ENCODE results near the gene RAPGEF3.

The RAPGEF3 gene

GRCh38 chr12:47709237-47709636 is 49.4 kb downstream of the RAPGEF3 start:
- H3K4me3 ChIP-seq (ENCODE audit: low read depth, low read length), result no peak overlapping the region
- DNase-seq (ENCODE audit: low read depth), result no peak
- TF ChIP-seq, protein P1, sequence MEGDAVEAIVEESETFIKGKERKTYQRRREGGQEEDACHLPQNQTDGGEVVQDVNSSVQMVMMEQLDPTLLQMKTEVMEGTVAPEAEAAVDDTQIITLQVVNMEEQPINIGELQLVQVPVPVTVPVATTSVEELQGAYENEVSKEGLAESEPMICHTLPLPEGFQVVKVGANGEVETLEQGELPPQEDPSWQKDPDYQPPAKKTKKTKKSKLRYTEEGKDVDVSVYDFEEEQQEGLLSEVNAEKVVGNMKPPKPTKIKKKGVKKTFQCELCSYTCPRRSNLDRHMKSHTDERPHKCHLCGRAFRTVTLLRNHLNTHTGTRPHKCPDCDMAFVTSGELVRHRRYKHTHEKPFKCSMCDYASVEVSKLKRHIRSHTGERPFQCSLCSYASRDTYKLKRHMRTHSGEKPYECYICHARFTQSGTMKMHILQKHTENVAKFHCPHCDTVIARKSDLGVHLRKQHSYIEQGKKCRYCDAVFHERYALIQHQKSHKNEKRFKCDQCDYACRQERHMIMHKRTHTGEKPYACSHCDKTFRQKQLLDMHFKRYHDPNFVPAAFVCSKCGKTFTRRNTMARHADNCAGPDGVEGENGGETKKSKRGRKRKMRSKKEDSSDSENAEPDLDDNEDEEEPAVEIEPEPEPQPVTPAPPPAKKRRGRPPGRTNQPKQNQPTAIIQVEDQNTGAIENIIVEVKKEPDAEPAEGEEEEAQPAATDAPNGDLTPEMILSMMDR (IDR thresholded peaks at IDR 0.05; ENCODE audit: low read depth, low read length, missing control alignments), result no peak

DNA sequence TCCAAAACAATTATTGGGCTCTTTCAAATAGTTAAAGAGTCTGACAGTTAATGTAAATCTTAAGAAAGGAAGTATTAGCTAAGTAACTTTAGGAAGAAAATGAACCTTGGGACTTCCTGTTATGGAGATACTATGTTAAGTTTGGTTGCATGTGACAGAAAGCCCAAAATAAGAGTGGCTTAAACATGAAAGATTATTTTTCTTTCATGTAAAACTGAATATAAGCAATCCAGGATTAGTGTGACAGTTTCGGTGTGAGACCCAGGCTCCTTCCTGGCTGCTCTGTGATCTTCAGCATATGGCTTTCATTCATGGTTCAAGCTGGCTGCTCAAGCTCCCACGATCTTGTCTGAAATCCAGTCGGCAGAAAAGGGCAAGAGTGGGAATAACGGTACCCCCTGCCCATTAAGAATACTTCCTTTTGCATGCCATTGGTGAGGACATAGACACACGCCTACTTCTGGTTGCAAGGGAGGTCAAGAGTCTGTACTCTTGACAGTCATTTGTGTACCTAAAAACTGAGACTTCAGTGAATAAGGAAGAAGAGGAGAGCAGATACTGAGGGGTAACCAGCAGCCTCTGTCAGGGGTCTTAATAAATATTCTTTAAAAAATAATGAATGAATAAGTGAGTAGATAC is 50.7 kb downstream of the RAPGEF3 start:
- TF ChIP-seq, protein P1 (IDR thresholded peaks at IDR 0.05; ENCODE audit: low read depth, low read length, missing control alignments), result no peak
- peak overlapping the region; percentile 18; the same call in 1 of the 2 replicates for H3K4me3 ChIP-seq (ENCODE audit: low read depth, low read length)
- no peak for DNase-seq (ENCODE audit: low read depth)

- no peak for DNase-seq (ENCODE audit: low read depth)
- TF ChIP-seq, protein P1 (IDR thresholded peaks at IDR 0.05; ENCODE audit: low read depth, low read length, missing control alignments), result no peak
- H3K4me3 ChIP-seq (ENCODE audit: low read depth, low read length), result no peak overlapping the region; the same call in 1 of the 2 replicates
These were observed 51.3 kb downstream of the RAPGEF3 start for GRCh38 chr12:47707355-47707754.

DNA sequence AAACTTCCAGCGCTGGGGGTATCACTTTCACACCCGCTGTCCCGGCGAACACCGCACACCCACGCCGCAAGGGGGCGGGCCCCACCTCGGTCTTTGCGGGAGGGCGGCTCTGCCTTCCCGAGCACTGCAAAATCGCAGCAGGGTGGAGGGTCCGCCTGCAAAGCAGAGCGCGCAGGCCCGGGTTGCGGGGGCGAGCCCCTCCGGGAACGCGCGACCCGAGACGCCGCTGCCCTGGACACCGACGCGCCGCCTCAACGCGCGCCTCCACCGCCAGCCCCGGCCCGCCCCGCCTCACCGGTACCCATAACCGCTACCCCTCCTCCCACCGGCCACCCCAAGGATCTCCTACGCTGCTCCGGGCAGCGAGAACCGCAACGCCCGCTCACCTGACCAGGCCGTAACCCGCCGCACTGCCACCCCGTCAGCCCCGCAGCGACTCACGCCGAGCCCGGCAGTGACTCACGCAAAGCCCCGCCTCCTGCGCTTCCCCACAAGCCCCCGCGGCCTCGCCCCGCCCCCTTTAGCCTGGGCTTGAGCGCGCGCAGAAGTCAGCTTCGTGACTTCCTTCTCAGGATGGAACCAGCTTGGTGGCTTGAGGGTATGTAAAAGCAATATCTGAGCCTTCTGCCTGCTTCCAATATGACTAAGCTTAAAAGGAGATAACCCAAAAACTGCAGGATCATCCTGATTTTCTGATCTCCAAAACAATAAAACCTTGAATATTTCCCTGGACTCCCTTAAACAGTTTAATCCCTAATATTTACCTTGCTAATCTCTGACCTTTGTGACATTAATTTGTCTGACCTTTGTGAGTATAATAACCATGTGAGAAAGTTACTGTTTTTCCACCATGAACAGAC is 52.9 kb downstream of the RAPGEF3 start, which contains the start of gene RPAP3:
Gene RPAP3, minus strand, starts transcription at position 465 of the 860 bp plus-strand sequence. CDS start 3,190 bp downstream, outside the sequence.
- TF ChIP-seq, protein P1 (IDR thresholded peaks at IDR 0.05; ENCODE audit: low read depth, low read length, missing control alignments), result peak; percentile 63
- peak; percentile 66 for DNase-seq (ENCODE audit: low read depth)
- peak within 1 kb of the TSS; percentile 79 for H3K4me3 ChIP-seq (ENCODE audit: low read depth, low read length)

DNA sequence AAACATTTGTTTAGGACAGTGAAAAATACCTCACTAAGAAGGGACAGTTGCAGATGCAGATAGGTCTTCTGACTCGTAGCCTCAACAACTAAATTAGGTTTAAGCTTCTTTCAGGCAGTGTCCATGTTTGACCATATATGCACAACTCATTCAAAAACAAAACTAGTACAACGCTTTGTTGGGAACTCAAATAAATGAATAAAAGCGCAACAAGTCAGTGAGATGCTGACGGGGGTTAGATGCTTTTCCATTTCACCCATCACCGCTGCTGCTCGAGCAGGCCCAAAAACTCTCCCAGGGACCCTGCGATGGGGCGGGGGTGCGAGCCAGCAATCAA is 53.5 kb downstream of the RAPGEF3 start:
- DNase-seq (ENCODE audit: low read depth), result no peak
- TF ChIP-seq, protein P1 (IDR thresholded peaks at IDR 0.05; ENCODE audit: low read depth, low read length, missing control alignments), result no peak
- H3K4me3 ChIP-seq (ENCODE audit: low read depth, low read length), result peak overlapping the region; percentile 79

GRCh38 chr12:47704719-47705118 is 54.0 kb downstream of the RAPGEF3 start:
- TF ChIP-seq, protein P1 (IDR thresholded peaks at IDR 0.05; ENCODE audit: low read depth, low read length, missing control alignments), result no peak
- DNase-seq (ENCODE audit: low read depth), result no peak
- H3K4me3 ChIP-seq (ENCODE audit: low read depth, low read length), result peak overlapping the region; percentile 79

Data from GM12864 (cell line).